A549 (cell line): ENCODE measurements around the gene VDR. TPM values are rescaled to one million over a fixed set of nuclear protein-coding genes. Genes with fewer than 3 reads are reported as not detected.
A peak's percentile ranks its signal among the peaks of the same experiment; 100 is the strongest.

Source experiments
- ATAC-seq, 2 experiments: fragments of 200-7000 bp in 1 of 2; fragments of >200 bp in 1 of 2; cut with Nextera tagmentation in 1 of 2; cut with Tn5 transposase in 1 of 2; 3 replicates each; pipeline versions ENCODE4 v1.8.0 to v1.9.1; 2018 to 2020; ENCODE audit warnings: mild to moderate bottlenecking in 1 of 2, moderate library complexity in 1 of 2
- CTCF ChIA-PET: fragments of 300-600 bp; sonication (Branson Sonifier 250); formaldehyde crosslinking; extraction: SDS; loops from one replicate; lab custom pipeline; 2021; ENCODE audit warnings: antibody characterized with exemption, inconsistent platforms; lab: Yijun Ruan, JAX
- POLR2A ChIA-PET: fragments of 350-600 bp; formaldehyde crosslinking; extraction: SDS; loops from one replicate; lab custom pipeline; 2021; ENCODE audit warnings: antibody characterized with exemption, inconsistent platforms; lab: Yijun Ruan, JAX
- DNase-seq, 2 experiments: peaks; one replicate each; pipeline versions ENCODE4 v3.0.0 to v3.0.0-alpha.2; 2011 to 2016; ENCODE audit warnings: low read depth in 1 of 2, low spot score in 1 of 2
- FAIRE-seq: peaks from 2 replicates; lab custom pipeline; 2011; peaks lifted over from hg19 to GRCh38; lab: Jason Lieb, UNC
- H3K27ac ChIP-seq, 2 experiments: fragments of >200 bp; sonication (Bioruptor Twin); formaldehyde crosslinking; 3 replicates each; pipeline ENCODE4 v1.5.1; 2016 to 2017
- H3K4me1 ChIP-seq: fragments of >200 bp; sonication (Bioruptor Twin); formaldehyde crosslinking; 3 replicates; pipeline ENCODE4 v1.6.1; 2016
- H3K4me2 ChIP-seq: fragments of >200 bp; sonication (Bioruptor Twin); formaldehyde crosslinking; 3 replicates; pipeline ENCODE4 v1.6.1; 2016
- H3K4me3 ChIP-seq: fragments of >200 bp; sonication (Bioruptor Twin); formaldehyde crosslinking; 3 replicates; pipeline ENCODE4 v1.5.1; 2016
- H3K9me3 ChIP-seq: fragments of >200 bp; sonication (Bioruptor Twin); formaldehyde crosslinking; 3 replicates; pipeline ENCODE4 v1.6.1; 2016
- CHD2 ChIP-seq: fragments of 150-350 bp; IDR thresholded peaks from 2 replicates; pipeline ENCODE4 v1.6.1; 2014; ENCODE audit warnings: low read length; ENCODE audit not compliant: partially characterized antibody
- EP300 ChIP-seq, 2 experiments: fragments of >200 bp; sonication (Bioruptor Twin); formaldehyde crosslinking; IDR thresholded peaks; 2 replicates in 1 of 2; 3 replicates in 1 of 2; pipeline ENCODE4 v1.6.1; 2016 to 2017
- FOSB ChIP-seq: fragments of 250-450 bp; sonication (Bioruptor Pico); IDR thresholded peaks from 2 replicates; pipeline ENCODE4 v1.5.0; 2020; ENCODE audit warnings: mild to moderate bottlenecking, moderate library complexity
- FOSL2 ChIP-seq, 2 experiments: fragments of 450-650 bp in 1 of 2; fragments of >200 bp in 1 of 2; sonication (Bioruptor Twin) in 1 of 2; formaldehyde crosslinking; IDR thresholded peaks; 2 replicates each; pipeline versions ENCODE4 v1.5.0 to v1.6.1; 2016 to 2020; ENCODE audit warnings: mild to moderate bottlenecking in 1 of 2, moderate library complexity in 1 of 2
- FOXS1 ChIP-seq: fragments of 250-450 bp; sonication (Bioruptor Pico); IDR thresholded peaks from 2 replicates; pipeline ENCODE4 v1.5.0; 2020; ENCODE audit warnings: mild to moderate bottlenecking, moderate library complexity
- JUNB ChIP-seq: fragments of >200 bp; sonication (Bioruptor Twin); formaldehyde crosslinking; IDR thresholded peaks from 2 replicates; pipeline ENCODE4 v1.6.1; 2016
- MAZ ChIP-seq: fragments of 150-350 bp; IDR thresholded peaks from 2 replicates; pipeline ENCODE4 v1.6.1; 2014; ENCODE audit warnings: antibody characterized with exemption, low read depth, low read length, borderline replicate concordance
- MYC ChIP-seq: IDR thresholded peaks from 2 replicates; pipeline ENCODE4 v1.6.1; 2012; ENCODE audit warnings: mild to moderate bottlenecking, inconsistent platforms, low read length, improper control_type of control experiment, borderline replicate concordance
- RCOR1 ChIP-seq: fragments of 150-350 bp; IDR thresholded peaks from 2 replicates; pipeline ENCODE4 v1.6.1; 2014; ENCODE audit warnings: antibody characterized with exemption, low read length, low read depth
- RNF2 ChIP-seq: fragments of 200-600 bp; sonication (generic); IDR thresholded peaks from 2 replicates; pipeline ENCODE4 v1.6.1; 2016; ENCODE audit warnings: low read depth, mild to moderate bottlenecking, antibody characterized with exemption, moderate library complexity, borderline replicate concordance
- SREBF2 ChIP-seq: fragments of 450-650 bp; IDR thresholded peaks from 2 replicates; pipeline ENCODE4 v1.6.1; 2014; ENCODE audit warnings: mild to moderate bottlenecking, moderate library complexity
- TP53 ChIP-seq: fragments of 250-450 bp; sonication (Bioruptor Pico); IDR thresholded peaks from 2 replicates; pipeline ENCODE4 v1.5.0; 2021; ENCODE audit warnings: mild to moderate bottlenecking, moderate library complexity
- ZSCAN20 ChIP-seq: fragments of 250-450 bp; sonication (Bioruptor Pico); IDR thresholded peaks from 2 replicates; pipeline ENCODE4 v1.8.0; 2022; ENCODE audit warnings: mild to moderate bottlenecking, moderate library complexity
- WGBS: methylation state at CpG from one replicate; pipeline ENCODE4 v1.1.6; 2017; ENCODE audit errors: missing lambda C conversion rate; 5-methylcytosine and 5-hydroxymethylcytosine counted together
- polyA plus RNA-seq, 4 experiments: library from polyadenylated mRNA; depleted of rRNA in 3 of 4; stranded (reverse); fragments of >200 nt; fragmentation: RNase III in 1 of 4; extraction: RNeasy Plus Mini Kit Qiagen cat#74134 plus additional on column Dnase treatment in 1 of 4; gene quantifications; 2 replicates in 3 of 4; 3 replicates in 1 of 4; pipeline ENCODE4 v1.2.3, GENCODE V29; 2011 to 2017
- TF ChIP-seq, protein P1 (sequence below): IDR thresholded peaks from 2 replicates; pipeline ENCODE4 v1.6.1; 2012
- TF ChIP-seq, protein P2 (sequence below): fragments of 200-600 bp; sonication (generic); IDR thresholded peaks from 2 replicates; pipeline ENCODE4 v1.6.1; 2016; ENCODE audit warnings: antibody characterized with exemption, mild to moderate bottlenecking, moderate library complexity
- TF ChIP-seq, protein P3 (sequence below): fragments of 250-450 bp; sonication (Bioruptor Pico); IDR thresholded peaks from 2 replicates; pipeline ENCODE4 v1.5.0; 2020; ENCODE audit warnings: low read depth, mild to moderate bottlenecking, moderate library complexity
- TF ChIP-seq, protein P4 (sequence below): fragments of 250-450 bp; sonication (Bioruptor Pico); IDR thresholded peaks from 2 replicates; pipeline ENCODE4 v1.5.0; 2021; ENCODE audit warnings: mild to moderate bottlenecking, moderate library complexity, borderline replicate concordance

The VDR gene
- polyA plus RNA-seq, 2 of the 4 experiments (the other 2 are of a cell fraction) = 1.9 to 2.1 TPM

DNA sequence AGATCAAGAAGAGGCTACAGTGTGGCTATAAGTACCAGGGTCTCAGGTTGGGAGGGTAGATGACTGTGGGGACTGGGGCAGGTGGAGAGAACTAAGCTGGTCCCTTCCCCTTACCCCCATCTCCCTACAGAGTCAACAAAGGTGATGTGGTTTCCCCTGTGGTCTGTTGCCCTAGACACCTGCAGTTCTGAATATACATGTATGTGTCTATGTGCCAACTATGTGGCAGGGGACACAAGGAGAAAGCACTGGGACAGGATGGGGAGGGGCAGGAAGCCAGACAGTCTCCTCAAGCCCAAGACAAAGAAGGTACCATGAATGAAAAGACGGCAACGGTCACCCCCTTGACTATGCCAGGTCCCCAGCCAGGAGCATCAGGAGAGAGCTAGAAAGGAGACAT is 80.6 kb downstream of the VDR start:
- Histone ChIP-seq H3K27ac (peak overlapping the region; percentile 52 to 73; a peak in 4 of 6 replicates), H3K4me1 (peaks cover 65% of the 10 kb centered on the region), H3K4me3 (no peak overlapping the region), H3K4me2 (peak overlapping the region; percentile 36; the same call in 1 of the 3 replicates), H3K9me3 (no peaks in the 10 kb centered on the region)
- ATAC-seq (no peak), DNase-seq (no peak), FAIRE-seq (no peak)
- ChIA-PET POLR2A (no interaction called here), CTCF (interaction anchor here (0.8 to 31.0 kb wide), 6 partner anchors 10 to 792 kb away, joined by 3 to 1532 read pairs (median 6); partner anchors contain the start of genes HDAC7 and SLC48A1)
- 97% methylated on average over 2 of the region's 2 CpGs for WGBS
- TF ChIP-seq CHD2 (no peak), MAZ (no peak), SREBF2 (no peak), FOXS1 (no peak), JUNB (no peak), EP300 (IDR thresholded peaks at IDR 0.05) (no peak), FOSL2 (IDR thresholded peaks at IDR 0.05) (no peak), FOSL2 (CRISPR knock-in tag; IDR thresholded peaks at IDR 0.05) (no peak)
- TF ChIP-seq, protein P1, sequence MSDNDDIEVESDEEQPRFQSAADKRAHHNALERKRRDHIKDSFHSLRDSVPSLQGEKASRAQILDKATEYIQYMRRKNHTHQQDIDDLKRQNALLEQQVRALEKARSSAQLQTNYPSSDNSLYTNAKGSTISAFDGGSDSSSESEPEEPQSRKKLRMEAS = no peak
- TF ChIP-seq, protein P2, sequence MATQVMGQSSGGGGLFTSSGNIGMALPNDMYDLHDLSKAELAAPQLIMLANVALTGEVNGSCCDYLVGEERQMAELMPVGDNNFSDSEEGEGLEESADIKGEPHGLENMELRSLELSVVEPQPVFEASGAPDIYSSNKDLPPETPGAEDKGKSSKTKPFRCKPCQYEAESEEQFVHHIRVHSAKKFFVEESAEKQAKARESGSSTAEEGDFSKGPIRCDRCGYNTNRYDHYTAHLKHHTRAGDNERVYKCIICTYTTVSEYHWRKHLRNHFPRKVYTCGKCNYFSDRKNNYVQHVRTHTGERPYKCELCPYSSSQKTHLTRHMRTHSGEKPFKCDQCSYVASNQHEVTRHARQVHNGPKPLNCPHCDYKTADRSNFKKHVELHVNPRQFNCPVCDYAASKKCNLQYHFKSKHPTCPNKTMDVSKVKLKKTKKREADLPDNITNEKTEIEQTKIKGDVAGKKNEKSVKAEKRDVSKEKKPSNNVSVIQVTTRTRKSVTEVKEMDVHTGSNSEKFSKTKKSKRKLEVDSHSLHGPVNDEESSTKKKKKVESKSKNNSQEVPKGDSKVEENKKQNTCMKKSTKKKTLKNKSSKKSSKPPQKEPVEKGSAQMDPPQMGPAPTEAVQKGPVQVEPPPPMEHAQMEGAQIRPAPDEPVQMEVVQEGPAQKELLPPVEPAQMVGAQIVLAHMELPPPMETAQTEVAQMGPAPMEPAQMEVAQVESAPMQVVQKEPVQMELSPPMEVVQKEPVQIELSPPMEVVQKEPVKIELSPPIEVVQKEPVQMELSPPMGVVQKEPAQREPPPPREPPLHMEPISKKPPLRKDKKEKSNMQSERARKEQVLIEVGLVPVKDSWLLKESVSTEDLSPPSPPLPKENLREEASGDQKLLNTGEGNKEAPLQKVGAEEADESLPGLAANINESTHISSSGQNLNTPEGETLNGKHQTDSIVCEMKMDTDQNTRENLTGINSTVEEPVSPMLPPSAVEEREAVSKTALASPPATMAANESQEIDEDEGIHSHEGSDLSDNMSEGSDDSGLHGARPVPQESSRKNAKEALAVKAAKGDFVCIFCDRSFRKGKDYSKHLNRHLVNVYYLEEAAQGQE = no peak

DNA sequence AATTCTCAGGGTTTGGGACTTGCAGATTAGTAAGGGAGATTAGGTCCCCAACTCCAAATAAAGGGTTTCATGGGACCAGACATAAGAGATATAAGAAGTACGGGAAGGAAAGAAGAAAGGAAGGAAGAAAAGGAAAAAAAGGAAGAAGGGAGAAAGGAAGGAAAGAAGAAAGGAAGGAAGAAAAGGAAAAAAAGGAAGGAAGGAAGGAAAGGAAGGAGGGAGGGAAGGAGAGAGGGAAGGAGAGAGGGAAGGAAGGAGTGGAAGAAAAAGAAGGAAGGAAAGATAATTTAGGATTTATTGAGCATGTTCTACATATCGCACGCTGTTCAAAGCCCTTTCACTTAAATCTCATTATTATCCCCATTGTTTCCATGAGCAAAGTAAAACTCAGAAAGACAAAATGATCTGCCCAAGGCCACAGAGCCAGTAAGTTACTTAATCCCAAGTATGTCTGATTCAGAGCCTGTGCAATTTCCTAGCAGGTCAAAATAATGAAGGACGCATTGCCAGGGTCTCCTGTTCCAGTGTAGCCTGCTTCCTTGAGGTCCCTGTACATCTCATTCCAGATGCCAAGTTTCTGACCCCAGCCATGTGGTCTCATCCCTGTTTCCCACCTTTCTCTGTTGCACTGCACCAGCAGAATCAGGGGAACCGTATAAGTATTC is 81.2 kb downstream of the VDR start:
- ATAC-seq = no peak
- Histone ChIP-seq H3K4me1 (peaks cover 59% of the 10 kb centered on the region), H3K4me2 (no peak overlapping the region), H3K27ac (peak overlapping the region; percentile 52 to 73; a peak in 4 of 6 replicates), H3K4me3 (no peak overlapping the region), H3K9me3 (no peaks in the 10 kb centered on the region)
- WGBS = 92% methylated on average over 5 of the region's 5 CpGs
- ChIA-PET CTCF (interaction anchor here (0.8 to 59.0 kb wide), 5 partner anchors 15 to 791 kb away, joined by 3 to 1532 read pairs (median 111); partner anchors contain the start of genes HDAC7 and SLC48A1), POLR2A (no interaction called here)
- no peak for FAIRE-seq
- no peak for DNase-seq
- TF ChIP-seq, protein P3, sequence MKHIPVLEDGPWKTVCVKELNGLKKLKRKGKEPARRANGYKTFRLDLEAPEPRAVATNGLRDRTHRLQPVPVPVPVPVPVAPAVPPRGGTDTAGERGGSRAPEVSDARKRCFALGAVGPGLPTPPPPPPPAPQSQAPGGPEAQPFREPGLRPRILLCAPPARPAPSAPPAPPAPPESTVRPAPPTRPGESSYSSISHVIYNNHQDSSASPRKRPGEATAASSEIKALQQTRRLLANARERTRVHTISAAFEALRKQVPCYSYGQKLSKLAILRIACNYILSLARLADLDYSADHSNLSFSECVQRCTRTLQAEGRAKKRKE = no peak
- no peak for TF ChIP-seq FOSL2 (IDR thresholded peaks at IDR 0.05)
- no peak for TF ChIP-seq FOSL2 (CRISPR knock-in tag; IDR thresholded peaks at IDR 0.05)
- TF ChIP-seq, protein P2 = no peak
- TF ChIP-seq RNF2 = no peak
- TF ChIP-seq ZSCAN20 = no peak
- no peak for TF ChIP-seq RCOR1
- no peak for TF ChIP-seq FOSB (CRISPR knock-in tag)
- TF ChIP-seq, protein P4, sequence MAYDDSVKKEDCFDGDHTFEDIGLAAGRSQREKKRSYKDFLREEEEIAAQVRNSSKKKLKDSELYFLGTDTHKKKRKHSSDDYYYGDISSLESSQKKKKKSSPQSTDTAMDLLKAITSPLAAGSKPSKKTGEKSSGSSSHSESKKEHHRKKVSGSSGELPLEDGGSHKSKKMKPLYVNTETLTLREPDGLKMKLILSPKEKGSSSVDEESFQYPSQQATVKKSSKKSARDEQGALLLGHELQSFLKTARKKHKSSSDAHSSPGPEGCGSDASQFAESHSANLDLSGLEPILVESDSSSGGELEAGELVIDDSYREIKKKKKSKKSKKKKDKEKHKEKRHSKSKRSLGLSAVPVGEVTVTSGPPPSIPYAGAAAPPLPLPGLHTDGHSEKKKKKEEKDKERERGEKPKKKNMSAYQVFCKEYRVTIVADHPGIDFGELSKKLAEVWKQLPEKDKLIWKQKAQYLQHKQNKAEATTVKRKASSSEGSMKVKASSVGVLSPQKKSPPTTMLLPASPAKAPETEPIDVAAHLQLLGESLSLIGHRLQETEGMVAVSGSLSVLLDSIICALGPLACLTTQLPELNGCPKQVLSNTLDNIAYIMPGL (CRISPR knock-in tag) = no peak
- TF ChIP-seq MYC = no peak
- TF ChIP-seq TP53 = no peak
- TF ChIP-seq SREBF2 = no peak
